ENCODE results near the gene SERF2. TPM values are rescaled to one million over a fixed set of nuclear protein-coding genes. Genes with fewer than 3 reads are reported as not detected.

Gene SERF2
- total and polyA plus RNA-seq, 2 of the 13 experiments (the other 11 are each of a cell fraction or from before 2014, with no cell fraction given) = 811 to 1,257 TPM

DNA sequence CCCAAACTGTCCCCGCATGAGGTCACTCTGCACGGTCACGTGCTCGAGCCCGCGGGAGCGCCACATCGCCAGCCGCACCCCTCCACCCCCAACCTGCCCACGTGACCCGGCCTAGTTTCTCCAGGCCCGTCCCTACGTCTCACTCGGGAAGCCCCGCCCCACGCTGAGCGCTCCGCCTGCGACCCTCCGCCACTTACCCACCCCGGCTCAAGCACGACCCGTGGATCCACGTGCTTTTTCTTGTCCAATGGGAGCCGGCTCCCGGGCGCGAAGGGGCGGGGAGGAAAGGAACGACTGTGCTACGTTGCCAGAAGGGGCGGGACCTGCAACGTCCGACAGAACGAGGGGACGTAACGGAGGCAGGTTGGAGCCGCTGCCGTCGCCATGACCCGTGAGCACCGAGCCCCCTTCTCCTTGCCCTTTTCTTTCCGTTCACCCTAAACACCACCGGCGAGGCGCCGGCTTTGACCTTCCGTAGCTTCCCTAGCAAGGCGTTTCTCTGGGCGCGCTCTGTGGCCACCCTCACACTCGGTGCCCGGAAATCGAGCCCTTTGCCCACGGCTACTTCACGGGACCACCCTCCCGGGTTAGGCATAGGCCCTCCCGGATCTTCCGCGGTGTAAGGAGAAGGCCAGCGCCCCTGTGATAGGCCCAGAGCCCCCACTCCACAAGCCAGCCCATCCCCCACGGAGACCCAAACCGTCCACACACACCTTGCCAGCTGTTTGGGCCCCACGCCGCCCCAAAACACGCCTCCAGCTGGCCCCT lies at the start of gene SERF2 (continued):
- TF ChIP-seq ZNF235 (CRISPR knock-in tag; IDR thresholded peaks at IDR 0.05; ENCODE audit: borderline replicate concordance) (peak; percentile 73; the same call in 1 of the 2 replicates), CENPT (CRISPR knock-in tag; IDR thresholded peaks at IDR 0.05; ENCODE audit: low read depth) (peak; percentile 44; the same call in 1 of the 2 replicates), ZNF138 (CRISPR knock-in tag; IDR thresholded peaks at IDR 0.05; ENCODE audit: low read depth) (peak; percentile 87; the same call in 1 of the 2 replicates), MEIS1 (CRISPR knock-in tag; IDR thresholded peaks at IDR 0.05; ENCODE audit: borderline replicate concordance) (peak; percentile 21; the same call in 1 of the 2 replicates), ARID5B (CRISPR knock-in tag; IDR thresholded peaks at IDR 0.05) (no peak; the same call in 1 of the 2 replicates), BRD4 (CRISPR knock-in tag; IDR thresholded peaks at IDR 0.05) (0 out of 2 replicates have a peak, but pooled peaks have one; percentile 2), MAF1 (CRISPR knock-in tag; IDR thresholded peaks at IDR 0.05; ENCODE audit: borderline replicate concordance) (no peak), RFXAP (CRISPR knock-in tag; IDR thresholded peaks at IDR 0.05; ENCODE audit: borderline replicate concordance) (no peak), SNAI1 (CRISPR knock-in tag; IDR thresholded peaks at IDR 0.05; ENCODE audit: borderline replicate concordance) (peak; percentile 79; the same call in 1 of the 2 replicates), MXD4 (CRISPR knock-in tag; IDR thresholded peaks at IDR 0.05) (peak; percentile 75), NFKBIZ (CRISPR knock-in tag; IDR thresholded peaks at IDR 0.05) (0 out of 2 replicates have a peak, but pooled peaks have one; percentile 69), NFATC3 (CRISPR knock-in tag; IDR thresholded peaks at IDR 0.05) (peak; percentile 42; the same call in 1 of the 2 replicates), RFX3 (CRISPR knock-in tag; IDR thresholded peaks at IDR 0.05) (no peak), KLF11 (CRISPR knock-in tag; IDR thresholded peaks at IDR 0.05) (peak; percentile 52; the same call in 1 of the 2 replicates), ZNF709 (CRISPR knock-in tag; IDR thresholded peaks at IDR 0.05) (no peak), NONO (IDR thresholded peaks at IDR 0.05) (no peak), NONO (CRISPR knock-in tag; conservative IDR thresholded peaks at IDR 0.05) (peak; percentile 40; the same call in 1 of the 2 replicates), SMC3 (IDR thresholded peaks at IDR 0.05; ENCODE audit: low read length) (no peak), TBX2 (CRISPR knock-in tag; IDR thresholded peaks at IDR 0.05; ENCODE audit: borderline replicate concordance) (peak; percentile 81)
- TF ChIP-seq, protein P1, sequence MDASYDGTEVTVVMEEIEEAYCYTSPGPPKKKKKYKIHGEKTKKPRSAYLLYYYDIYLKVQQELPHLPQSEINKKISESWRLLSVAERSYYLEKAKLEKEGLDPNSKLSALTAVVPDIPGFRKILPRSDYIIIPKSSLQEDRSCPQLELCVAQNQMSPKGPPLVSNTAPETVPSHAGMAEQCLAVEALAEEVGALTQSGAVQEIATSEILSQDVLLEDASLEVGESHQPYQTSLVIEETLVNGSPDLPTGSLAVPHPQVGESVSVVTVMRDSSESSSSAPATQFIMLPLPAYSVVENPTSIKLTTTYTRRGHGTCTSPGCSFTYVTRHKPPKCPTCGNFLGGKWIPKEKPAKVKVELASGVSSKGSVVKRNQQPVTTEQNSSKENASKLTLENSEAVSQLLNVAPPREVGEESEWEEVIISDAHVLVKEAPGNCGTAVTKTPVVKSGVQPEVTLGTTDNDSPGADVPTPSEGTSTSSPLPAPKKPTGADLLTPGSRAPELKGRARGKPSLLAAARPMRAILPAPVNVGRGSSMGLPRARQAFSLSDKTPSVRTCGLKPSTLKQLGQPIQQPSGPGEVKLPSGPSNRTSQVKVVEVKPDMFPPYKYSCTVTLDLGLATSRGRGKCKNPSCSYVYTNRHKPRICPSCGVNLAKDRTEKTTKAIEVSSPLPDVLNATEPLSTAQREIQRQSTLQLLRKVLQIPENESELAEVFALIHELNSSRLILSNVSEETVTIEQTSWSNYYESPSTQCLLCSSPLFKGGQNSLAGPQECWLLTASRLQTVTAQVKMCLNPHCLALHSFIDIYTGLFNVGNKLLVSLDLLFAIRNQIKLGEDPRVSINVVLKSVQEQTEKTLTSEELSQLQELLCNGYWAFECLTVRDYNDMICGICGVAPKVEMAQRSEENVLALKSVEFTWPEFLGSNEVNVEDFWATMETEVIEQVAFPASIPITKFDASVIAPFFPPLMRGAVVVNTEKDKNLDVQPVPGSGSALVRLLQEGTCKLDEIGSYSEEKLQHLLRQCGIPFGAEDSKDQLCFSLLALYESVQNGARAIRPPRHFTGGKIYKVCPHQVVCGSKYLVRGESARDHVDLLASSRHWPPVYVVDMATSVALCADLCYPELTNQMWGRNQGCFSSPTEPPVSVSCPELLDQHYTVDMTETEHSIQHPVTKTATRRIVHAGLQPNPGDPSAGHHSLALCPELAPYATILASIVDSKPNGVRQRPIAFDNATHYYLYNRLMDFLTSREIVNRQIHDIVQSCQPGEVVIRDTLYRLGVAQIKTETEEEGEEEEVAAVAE (CRISPR knock-in tag; IDR thresholded peaks at IDR 0.05; ENCODE audit: borderline replicate concordance) = peak; percentile 15; the same call in 1 of the 2 replicates

Measured in HepG2 (cell line).